Activated naive CD4-positive, alpha-beta T cell treated with Interleukin-2 at 50 U/mL for 16 hours (primary cell): ENCODE results near the gene CYB5R3.
A peak's percentile ranks its signal among the peaks of the same experiment; 100 is the strongest.

Source experiments
- DNase-seq: peaks from one replicate; pipeline ENCODE4 v3.0.0-alpha.2; 2020

The CYB5R3 gene

DNA sequence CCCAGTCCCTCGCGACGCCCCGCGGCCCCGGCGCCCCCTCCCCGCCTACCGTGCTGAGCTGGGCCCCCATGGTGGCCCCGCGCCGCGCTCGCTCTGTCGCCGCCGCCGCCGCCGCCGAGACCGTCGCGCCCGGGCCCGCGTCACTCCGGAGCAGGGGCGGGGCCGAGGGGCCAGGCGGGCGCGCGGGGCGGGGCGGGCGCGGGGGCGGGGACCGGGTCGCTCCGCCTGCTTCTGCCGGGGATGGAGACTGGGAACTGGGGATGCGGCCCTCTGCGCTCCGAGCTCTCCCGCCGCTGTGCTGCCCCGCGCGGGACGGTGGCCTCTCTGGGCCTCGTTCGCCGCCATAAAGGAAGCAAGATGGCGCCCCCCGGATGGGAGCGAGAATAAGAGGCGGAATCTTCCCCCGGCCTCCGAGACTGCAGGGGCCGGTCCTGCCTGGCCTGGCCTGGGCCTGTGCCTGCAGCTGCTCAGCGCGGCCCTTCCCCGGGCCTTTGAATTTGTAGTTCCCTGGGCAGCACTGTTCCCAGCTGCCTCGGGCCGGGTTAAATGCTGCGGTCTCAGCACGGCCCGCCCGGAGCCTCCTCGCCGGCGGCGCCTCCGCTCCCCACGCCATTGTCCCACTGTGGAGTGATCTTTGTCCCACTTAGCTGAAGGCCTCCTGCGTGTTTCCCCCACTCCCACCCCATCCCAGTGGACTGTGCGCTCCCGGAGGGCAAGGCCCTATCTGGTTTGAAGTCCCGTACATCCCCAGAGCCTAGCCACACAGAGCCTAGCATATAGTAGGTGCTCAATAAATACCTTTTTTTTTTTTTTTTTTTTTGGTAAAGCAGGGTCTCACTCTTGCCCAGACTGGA, at the start of gene CYB5R3:
TSS of gene CYB5R3 (minus strand) at position 147 of the 854 bp plus-strand sequence. CDS start at position 70, 77 bp downstream.
- peak; percentile 78 for DNase-seq

DNA sequence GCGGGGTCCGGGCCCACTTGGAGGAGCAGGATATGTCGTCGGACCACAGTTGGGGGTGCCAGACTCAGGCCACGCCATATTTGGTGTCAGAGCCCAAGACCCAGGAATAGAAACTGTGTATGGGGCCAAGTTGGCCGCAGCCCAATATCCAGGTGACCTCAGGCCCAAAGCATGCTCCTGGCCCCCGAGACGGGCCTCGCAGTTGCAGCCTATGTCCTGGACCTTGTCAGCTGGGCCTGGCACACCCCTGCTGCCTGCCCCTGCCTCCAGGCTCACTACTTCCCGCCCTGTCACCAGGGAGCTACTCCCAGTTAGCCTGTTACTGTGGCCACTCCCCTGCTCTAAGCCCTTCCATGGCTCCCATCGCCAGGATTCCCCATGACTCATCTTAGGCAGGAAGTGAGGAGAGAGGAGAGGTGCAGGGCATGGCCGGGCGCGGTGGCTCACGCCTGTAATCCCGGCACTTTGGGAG, 48.4 kb upstream of the CYB5R3 start:
- no peak for DNase-seq

DNA sequence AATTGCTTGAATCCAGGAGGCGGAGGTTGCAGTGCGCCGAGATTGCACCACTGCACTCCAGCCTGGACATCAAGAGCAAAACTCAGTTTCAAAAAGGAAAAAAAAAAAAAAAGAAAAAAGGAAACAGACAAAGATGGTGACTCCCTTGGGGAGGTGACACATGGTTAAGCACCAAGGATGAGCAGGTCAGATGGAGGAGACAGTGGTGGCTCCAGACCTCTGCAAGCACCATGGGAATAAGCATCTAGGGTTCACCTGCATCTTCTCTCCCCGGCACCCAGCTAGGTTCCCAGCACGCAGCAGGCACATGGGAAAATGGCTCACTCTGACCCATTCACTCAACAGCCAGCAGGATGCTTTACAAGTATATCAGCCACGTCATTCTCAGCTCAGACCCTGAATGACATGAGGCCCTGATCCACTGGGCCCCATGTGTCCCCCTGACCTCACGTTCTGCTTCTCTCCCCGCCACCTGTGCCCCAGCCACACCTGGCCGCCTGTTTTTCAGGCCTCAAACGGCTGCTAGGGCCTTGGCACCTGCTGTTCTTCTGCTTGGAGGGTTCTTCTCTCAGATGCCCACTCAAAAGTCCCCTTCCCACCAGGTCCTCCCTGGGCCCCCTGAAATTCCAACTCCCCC, 47.3 kb upstream of the CYB5R3 start:
- DNase-seq: no peak

DNA sequence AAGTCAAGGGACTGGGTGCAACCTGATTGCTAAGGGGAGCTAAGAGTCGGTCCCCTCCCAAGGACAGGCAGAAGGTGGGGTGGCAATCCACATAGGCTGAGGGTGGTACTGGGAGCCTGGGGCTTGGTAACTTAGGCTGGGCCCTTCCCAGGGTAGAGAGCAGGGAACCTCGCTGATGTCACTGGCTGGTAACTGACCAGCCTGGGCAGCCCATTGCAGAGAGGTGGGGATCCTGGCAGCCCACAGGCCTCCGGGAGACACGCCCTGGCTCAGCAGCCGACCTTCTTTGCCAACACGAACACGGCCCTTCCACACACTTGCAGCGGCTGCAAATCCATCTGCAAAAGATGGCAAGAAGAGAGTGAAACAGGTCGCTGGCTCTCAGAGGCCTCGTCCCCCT, 46.1 kb upstream of the CYB5R3 start:
- no peak for DNase-seq

DNA sequence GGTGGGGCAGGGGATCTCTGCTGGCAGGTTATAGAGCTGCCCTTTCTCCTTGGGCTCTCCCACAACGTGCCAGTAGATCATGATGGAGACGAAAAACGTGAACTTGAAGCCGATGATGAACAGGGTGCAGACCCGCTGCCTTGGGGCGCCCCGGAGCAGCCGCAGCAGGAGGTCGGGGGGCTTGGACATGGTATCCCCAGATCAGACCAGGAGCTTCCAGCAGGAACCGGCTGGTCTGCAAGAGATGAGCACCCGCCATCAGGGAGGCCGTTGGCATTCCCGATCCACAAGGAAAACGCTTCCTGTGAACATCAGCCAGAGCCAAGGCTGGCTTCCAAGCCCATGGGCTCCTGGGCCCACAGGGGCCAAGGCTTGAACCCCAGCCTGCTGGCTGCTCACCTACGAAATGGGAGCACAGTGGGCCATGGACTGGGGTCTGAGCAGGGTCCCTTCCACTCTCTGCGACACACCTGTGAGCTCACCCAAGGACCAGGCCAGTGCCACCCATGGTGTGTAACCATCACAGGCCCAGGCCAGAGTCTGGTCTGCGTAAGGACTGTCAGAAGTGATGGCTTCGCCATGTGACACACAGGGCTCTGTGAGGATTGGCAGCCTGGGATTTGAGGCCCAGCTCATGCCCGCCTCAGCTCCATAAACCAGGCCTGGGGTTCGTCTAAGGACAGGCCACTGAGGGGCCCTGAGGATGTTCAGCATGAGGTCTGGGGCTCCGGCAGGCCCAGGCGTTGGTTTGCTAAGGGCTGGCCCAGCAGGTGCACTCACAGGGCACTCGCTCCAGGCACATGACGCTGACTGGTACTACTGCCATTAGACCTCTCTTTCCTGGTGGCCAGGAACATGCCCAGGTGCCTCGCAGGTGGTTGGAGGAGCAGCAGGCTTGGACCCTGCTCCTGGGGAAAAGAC, 44.8 kb upstream of the CYB5R3 start:
- DNase-seq: no peak

DNA sequence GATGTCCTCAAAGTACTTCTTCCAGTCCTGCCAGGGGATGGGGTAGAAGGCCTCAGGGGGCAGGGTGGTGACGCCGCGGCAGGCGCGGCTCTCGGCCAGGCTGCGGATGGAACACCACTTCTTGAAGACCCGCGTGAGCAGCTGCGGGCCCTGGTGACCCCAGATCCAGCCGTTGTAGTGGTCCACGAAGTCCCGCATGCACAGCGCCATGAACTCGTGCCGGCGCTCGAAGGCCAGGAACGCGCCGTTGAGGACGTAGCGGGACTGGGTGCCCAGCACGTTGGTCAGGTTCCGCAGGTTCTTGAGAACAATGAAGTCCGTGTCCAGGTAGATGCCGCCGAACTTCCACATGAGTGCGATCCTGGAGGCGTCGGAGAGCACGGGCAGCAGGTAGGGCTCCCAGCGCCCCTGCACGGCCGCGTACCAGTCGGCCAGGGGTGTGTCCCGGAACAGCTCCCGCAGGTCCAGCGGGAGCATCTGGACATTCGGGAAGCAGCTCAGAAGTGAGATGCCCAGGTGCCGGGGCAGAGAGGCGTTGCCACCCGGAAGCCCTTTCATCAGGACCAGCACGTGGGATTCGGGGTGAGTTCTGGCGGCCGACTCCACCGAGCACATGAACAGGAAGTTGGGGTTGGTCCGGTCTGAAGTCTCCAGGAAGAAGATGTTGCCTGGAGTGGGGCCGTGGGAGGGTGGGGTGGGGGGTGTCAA, 44.0 kb upstream of the CYB5R3 start:
- no peak for DNase-seq

DNA sequence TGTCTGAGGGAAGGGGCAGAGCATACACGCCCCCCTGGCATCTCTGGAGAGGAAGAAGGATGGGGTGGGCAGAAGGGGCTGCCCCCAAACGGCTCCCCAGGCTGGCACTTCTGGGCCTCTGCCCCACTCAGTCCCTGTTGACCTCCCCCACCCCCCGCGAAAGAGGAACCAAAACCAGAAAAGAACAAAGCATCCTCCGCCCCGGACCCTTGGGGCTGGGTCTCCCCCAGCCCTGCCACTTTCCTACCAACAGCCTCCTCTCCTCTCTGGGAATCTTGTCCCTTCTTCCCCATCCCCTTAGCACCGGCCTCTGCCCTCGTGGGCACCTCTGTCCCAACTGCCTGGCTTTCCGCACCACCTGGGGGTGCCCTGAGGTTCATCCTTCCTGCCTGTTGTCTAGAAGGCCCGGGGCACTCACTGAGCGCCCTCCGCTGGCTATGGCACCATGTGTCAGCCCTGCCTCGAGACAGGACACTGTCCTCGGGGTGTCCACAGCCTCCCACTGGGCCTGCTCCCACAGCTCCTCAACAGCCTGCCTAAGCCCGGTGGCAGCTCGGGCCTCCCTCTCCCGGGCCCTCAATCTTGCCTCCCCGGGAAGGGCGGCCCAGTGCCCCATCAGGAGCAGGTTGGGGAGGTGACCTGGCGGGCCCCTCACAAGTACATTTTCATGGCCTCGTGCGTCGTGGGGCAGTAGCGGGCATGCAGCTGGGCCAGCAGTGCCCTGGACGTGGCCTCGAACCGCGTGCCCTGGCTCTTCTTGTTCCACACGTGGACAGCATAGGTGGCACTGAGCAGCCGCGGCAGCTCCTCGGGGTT, 43.3 kb upstream of the CYB5R3 start:
- no peak for DNase-seq

DNA sequence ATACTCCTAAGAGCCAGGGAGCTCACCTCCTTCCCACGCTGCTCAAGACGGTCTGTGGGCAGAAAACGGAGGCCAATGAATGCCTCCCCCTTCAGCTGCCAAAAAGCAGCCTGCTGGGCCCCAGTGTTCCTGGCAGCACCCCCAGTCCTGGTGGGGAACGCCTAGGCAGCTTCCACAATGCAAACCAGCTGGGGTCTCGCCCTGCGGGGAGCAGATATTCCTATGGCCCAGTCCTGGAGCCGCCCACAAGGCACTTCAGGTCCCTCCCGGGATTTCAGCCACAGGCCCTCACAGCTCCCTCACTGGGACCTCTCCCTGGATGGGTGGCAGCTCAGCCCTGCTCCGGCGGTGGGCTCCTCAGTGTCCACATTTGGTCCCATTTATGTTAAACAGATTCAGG, 42.2 kb upstream of the CYB5R3 start:
- DNase-seq: no peak

DNA sequence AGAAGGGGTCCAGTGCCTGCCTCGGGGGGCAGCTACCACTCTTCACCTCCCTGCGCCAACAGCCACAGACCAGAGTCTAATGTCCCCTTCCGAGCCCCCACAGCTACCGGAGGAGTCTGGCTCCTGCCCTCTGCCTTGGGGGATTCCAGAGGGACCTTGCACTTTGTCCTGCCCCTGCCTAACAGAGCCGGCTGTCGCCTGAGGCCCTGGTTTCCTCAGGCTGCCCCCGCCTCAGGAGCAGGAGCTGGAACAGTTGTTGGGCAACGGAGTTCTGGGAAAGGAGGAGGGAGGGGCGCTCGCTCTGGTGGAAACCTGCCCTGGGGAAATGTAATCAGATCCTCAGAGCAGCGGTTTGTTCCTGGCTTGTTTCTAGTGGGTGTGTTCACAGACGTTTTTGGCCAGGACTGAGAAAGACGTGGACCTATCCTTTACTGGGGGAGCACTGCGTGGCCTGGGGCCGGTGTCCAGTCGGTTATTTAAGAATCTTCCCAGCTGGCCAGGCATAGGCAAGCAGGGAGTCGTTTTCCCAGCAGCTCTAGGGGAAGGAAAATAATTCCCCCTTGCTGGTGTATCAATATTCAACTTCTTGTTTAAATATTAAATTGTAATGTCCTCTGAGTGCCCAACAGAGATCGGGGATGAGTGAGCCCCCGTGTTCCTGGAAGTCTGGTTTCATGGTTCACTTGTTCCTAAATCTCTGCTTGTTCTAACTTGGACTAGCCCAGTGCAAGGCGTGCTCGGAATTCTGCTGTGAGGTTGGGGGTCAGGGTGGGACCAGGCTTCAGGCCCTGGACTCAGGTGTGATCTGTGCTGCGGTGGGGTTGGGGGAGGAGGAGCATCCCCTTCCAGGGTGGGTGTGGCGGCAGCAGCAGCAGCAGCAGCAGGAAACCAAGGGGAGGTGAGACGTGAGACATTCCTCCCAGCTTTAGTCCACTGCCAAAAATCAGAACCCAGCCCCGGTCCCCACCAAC, 39.3 kb upstream of the CYB5R3 start:
- no peak for DNase-seq

DNA sequence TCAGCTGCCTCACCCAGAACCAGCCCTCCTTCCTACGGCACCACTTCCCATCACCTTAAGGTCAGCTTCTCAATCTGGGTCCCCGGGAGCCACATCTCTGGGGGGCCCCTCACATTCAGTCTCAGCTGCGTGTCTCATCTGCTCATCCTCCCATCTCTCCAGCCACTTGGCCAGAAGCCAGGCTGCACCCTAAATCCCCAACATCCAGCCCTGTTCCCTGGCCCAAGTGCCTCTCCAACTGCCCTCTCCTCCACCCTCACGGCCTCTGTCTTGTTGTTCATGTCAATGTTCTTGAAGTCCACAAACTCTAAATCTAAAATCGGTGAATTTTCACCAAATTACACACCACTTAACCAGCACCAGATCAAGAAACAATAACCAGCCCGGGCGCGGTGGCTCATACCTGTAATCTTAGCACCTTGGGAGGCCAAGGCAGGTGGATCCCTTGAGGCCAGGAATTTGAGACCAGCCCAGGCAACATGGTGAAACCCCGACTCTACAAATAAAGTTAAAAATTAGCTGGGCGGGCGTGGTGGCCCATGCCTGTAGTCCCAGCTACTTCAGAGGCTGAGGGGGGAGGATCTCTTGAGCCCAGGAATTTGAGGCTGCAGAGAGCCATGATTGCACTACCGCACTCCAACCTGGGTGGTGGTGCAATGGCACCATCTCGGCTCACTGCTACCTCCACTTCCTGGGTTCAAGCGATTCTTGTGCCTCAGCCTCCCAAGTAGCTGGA, 37.7 kb upstream of the CYB5R3 start:
- no peak for DNase-seq

DNA sequence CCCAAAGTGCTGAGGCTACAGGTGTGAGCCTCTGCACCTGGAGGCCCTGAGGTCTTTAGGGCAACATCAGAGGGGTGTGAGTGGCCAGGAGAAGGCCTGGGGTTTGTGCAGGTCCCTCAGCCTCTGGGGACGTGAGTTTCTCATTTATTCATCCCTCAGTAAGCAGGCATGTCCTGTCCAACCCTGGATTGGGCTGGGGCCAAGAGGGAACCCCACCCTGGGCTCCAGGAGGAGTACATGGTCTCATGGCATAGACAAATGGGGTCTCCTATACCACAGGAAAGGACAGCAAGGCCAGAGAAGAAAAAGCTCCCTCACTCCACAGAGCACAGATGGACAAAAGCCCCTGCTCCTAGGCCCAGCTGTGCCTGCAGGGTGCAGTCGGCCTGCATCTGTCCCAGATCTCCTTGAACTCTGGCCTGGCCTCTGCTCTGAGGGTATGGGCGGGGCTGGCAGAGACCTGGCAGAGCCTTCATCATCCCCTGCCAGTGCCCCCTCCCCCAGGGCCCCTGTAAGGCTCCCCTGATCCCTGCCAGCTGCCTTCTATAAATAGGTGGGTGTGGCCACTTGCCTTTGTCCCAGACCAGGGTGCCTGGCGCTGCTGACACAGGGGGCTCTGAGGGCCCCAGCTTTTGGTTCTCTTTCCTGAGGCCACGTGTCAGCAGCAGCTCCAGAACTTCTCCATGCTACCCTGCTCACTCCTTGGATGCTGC, 36.9 kb upstream of the CYB5R3 start:
- no peak for DNase-seq

DNA sequence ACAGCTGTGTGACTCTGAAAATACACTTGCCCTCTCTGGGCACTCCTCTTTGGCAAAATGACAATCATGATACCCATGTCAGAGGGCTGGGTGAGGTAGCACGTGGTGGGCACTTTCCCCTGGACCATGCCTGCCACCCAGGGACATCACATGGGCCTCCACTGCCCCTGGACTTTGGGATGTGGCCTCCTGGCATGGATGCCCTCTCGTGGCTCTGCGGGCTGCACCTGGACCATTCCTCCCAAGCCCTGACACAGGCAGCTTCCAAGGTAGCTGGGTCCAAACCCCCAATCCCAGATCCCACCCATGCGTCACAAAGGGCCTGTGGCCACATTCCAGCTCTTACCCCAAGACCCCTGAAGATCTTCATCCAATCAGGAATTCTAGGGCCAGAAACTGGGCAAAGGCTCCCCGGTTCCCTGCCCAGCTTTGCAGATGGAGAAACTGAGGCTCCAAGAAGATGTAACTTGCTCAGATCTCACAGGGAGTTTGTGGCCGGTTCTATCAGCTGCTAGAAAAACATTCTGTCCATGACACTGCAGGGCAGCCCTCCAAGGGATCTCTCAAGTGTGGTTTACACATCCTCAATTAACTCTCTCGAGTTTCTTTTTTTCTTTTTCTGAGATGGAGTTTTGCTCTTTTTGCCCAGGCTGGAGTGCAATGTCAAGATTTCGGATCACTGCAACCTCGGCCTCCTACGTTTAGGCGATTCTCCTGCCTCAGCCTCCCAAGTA, 35.4 kb upstream of the CYB5R3 start:
- no peak for DNase-seq

DNA sequence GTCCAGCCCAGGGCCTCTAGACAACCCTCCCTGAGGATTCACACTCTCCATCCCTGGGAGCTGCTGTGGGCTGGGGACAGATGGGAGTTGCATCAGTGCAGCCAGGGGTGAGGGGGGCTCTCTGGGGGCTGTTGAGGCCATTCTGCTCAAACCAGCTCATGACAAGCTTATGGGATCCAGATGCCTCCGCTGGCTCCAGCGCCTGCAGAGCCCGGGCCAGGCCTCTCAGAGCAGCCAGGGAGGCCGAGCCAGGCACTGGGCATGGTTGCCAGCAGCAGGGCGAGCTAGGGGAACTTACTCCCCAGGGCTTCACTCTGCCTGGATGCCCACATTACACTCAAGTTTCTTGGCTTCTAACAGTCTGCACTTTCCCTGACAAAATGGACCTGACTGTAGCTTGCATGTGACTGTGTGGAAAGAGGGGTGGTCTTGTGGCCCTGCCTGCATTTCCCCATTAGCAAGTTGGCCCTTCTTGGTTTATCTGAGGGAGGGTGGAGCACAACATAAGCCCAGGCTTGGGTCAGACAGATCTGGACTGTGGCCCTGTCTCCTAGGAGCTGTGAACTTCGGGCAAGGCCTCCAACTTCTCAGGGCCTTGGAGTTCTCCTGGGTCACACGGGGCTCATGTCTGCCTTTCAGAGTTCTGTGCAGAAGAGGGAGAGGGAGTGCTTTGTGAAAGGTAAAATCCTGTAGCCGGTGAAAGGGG, 34.5 kb upstream of the CYB5R3 start:
- no peak for DNase-seq

DNA sequence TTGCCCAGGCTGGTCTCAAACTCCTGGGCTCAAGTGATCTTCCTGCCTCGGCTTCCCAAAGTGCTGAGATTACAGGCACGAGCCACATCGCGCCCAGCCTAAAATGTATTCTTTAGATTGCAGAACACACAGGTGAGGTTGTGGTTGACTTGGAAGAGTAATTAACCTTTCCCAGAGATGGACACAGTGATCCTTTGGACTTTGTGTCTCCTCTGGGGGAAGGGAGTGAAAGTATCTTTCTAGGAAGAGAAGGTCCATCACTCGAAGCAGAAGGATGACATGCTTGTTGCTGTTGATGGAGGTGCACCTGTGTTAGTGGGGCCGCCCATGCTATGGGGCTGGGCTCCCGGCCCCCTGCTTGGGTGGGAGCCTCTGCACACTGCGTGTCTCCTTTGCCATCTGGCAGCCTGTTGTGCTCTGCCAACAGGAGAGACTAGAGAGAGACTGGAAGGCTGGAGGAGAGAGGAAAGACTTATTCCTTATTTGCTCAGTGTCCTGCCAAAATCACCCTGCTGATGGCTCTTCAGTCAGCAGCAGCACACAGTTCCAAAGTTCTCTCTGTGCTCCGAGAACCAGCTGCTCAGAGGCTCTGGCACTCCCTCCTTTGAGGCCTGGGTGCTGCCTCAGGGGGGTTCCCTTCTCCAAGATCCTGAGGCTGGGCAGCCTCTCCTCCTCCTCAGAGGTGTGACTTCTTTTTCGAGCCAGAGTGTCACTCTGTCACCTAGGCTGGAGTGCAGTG, 33.1 kb upstream of the CYB5R3 start:
- no peak for DNase-seq

DNA sequence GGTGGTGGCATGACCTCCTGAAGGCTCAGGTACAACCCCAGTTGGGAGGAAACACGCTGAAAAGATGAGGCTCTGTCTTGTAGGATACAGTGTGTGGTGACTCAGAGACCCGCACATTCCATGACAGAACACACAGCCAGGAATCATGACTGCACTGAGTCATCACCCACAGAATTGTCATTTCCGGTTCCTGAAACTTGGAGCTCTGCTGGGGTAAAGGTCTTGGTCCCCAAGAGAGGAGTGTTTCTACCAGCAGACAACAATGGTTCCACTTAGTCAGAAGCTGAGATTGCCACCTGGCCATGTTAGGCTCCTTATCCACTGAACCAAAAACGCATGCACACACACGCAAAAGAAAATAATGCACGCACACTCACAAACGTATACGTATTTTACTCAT, 31.5 kb upstream of the CYB5R3 start:
- DNase-seq: no peak

DNA sequence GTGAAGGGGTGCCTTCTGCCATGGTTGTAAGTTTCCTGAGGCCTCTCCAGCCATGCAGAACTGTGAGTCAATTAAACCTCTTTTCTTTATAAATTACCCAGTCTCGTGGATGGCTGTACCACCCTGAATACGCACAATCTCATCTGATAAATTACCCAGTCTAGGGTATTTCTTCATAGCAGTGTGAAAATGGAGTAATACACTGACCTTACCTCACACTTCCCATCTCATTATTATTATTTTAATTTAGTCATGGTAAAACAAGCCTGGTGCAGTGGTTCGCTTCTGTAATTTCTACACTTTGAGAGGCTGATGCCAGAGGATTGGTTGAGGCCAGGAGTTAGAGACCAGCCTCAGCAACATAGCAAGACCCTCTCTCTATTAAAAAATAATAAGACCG, 30.5 kb upstream of the CYB5R3 start:
- no peak for DNase-seq

DNA sequence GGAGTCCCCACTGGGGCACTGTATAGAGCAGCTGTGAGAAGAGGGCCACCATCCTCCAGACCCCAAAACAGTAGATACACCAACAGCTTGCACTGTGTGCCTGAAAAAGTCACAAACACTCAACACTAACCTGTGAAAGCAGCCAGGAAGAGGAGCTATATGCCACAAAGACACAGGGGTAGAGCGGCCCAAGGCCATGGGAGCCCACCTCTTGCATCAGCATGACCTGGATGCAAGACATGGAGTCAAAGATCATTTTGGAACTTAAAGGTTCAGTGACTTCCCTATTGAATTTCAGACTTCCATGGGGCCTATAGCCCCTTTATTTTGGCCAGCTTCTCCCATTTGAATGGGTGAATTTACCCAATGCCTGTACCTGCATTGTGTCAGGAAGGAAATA, 29.7 kb upstream of the CYB5R3 start:
- no peak for DNase-seq
